ENCODE measurements around the gene STT3B.
"Not testable (repeated sequence)": the region's sequence is repeated elsewhere in the genome, so short reads cannot be mapped to it uniquely, and the experiment has no call there.

Gene STT3B

GRCh38 chr3:31600431-31600830 lies 67.7 kb downstream of the STT3B start:
- H3K36me3 ChIP-seq (ENCODE audit: control insufficient read depth, insufficient read depth, low read length): peaks cover 2% of the 10 kb centered on the region; the same call in 1 of the 2 replicates
- no peak for TF ChIP-seq CTCF (IDR thresholded peaks at IDR 0.05; ENCODE audit: insufficient read depth, low read length, poor library complexity, severe bottlenecking)
- no peak overlapping the region for H3K4me3 ChIP-seq (replicated peaks; ENCODE audit: low read depth, low read length)
- H3K27me3 ChIP-seq (replicated peaks; ENCODE audit: control insufficient read depth, insufficient read depth, low read length): no peaks in the 10 kb centered on the region
- no peak for DNase-seq (ENCODE audit: extremely low read depth, insufficient read length)

- H3K36me3 ChIP-seq (ENCODE audit: control insufficient read depth, insufficient read depth, low read length); DNase-seq (ENCODE audit: extremely low read depth, insufficient read length); H3K4me3 ChIP-seq (replicated peaks; ENCODE audit: low read depth, low read length); H3K27me3 ChIP-seq (replicated peaks; ENCODE audit: control insufficient read depth, insufficient read depth, low read length): not testable (repeated sequence)
These were observed 72.6 kb downstream of the STT3B start for GRCh38 chr3:31605333-31605732.

GRCh38 chr3:31606453-31606852 lies 73.7 kb downstream of the STT3B start:
- DNase-seq (ENCODE audit: extremely low read depth, insufficient read length): no peak
- H3K27me3 ChIP-seq (replicated peaks; ENCODE audit: control insufficient read depth, insufficient read depth, low read length): no peaks in the 10 kb centered on the region
- peaks cover 9% of the 10 kb centered on the region for H3K36me3 ChIP-seq (ENCODE audit: control insufficient read depth, insufficient read depth, low read length)
- no peak for TF ChIP-seq CTCF (IDR thresholded peaks at IDR 0.05; ENCODE audit: insufficient read depth, low read length, poor library complexity, severe bottlenecking)
- no peak overlapping the region for H3K4me3 ChIP-seq (replicated peaks; ENCODE audit: low read depth, low read length)

GRCh38 chr3:31610700-31611275 lies 78.1 kb downstream of the STT3B start:
- H3K4me3 ChIP-seq (replicated peaks; ENCODE audit: low read depth, low read length): no peak overlapping the region
- peaks cover 7% of the 10 kb centered on the region for H3K36me3 ChIP-seq (ENCODE audit: control insufficient read depth, insufficient read depth, low read length)
- no peak for DNase-seq (ENCODE audit: extremely low read depth, insufficient read length)
- no peaks in the 10 kb centered on the region for H3K27me3 ChIP-seq (replicated peaks; ENCODE audit: control insufficient read depth, insufficient read depth, low read length)
- TF ChIP-seq CTCF (IDR thresholded peaks at IDR 0.05; ENCODE audit: insufficient read depth, low read length, poor library complexity, severe bottlenecking): no peak

- no peaks in the 10 kb centered on the region for H3K36me3 ChIP-seq (ENCODE audit: control insufficient read depth, insufficient read depth, low read length)
- H3K27me3 ChIP-seq (replicated peaks; ENCODE audit: control insufficient read depth, insufficient read depth, low read length): no peaks in the 10 kb centered on the region
- H3K4me3 ChIP-seq (replicated peaks; ENCODE audit: low read depth, low read length): no peak overlapping the region
- no peak for DNase-seq (ENCODE audit: extremely low read depth, insufficient read length)
- TF ChIP-seq CTCF (IDR thresholded peaks at IDR 0.05; ENCODE audit: insufficient read depth, low read length, poor library complexity, severe bottlenecking): no peak
These were observed 80.5 kb downstream of the STT3B start for GRCh38 chr3:31613177-31613576.

GRCh38 chr3:31613654-31614053 lies 80.9 kb downstream of the STT3B start:
- DNase-seq (ENCODE audit: extremely low read depth, insufficient read length): no peak

More at GRCh38 chr3:31613654-31614053, 80.9 kb downstream of the STT3B start:
- Histone ChIP-seq H3K4me3 (replicated peaks; ENCODE audit: low read depth, low read length) (no peak overlapping the region), H3K27me3 (replicated peaks; ENCODE audit: control insufficient read depth, insufficient read depth, low read length) (no peaks in the 10 kb centered on the region), H3K36me3 (ENCODE audit: control insufficient read depth, insufficient read depth, low read length) (no peaks in the 10 kb centered on the region)
- no peak for TF ChIP-seq CTCF (IDR thresholded peaks at IDR 0.05; ENCODE audit: insufficient read depth, low read length, poor library complexity, severe bottlenecking)

Data from GM06990 (cell line).